GM20000 (cell line): Measurements from ENCODE around the gene C20orf144.

ENCODE experiments used
- DNase-seq: peaks from one replicate; pipeline ENCODE4 v3.0.0; 2012; ENCODE audit warnings: low spot score
- CTCF ChIP-seq: IDR thresholded peaks from 2 replicates; pipeline ENCODE4 v1.5.1; 2012; ENCODE audit warnings: mild to moderate bottlenecking, control low read depth; ENCODE audit errors: extremely low read depth, missing control alignments

Gene C20orf144

GRCh38 chr20:33656010-33656782, 5.9 kb upstream of the C20orf144 start:
- TF ChIP-seq CTCF, result no peak
- no peak for DNase-seq

GRCh38 chr20:33656783-33657703, 5.1 kb upstream of the C20orf144 start:
- no peak for TF ChIP-seq CTCF
- DNase-seq, result no peak

GRCh38 chr20:33657704-33658095, 4.4 kb upstream of the C20orf144 start:
- no peak for TF ChIP-seq CTCF
- DNase-seq, result no peak

- TF ChIP-seq CTCF, result no peak
Measured at GRCh38 chr20:33658510-33658909, 3.6 kb upstream of the C20orf144 start.

GRCh38 chr20:33658929-33659328, 3.2 kb upstream of the C20orf144 start:
- TF ChIP-seq CTCF, result no peak

More at GRCh38 chr20:33658510-33658909, 3.6 kb upstream of the C20orf144 start:
- no peak for DNase-seq

GRCh38 chr20:33659341-33660034, 2.6 kb upstream of the C20orf144 start:
- no peak for DNase-seq
- no peak for TF ChIP-seq CTCF

More at GRCh38 chr20:33658929-33659328, 3.2 kb upstream of the C20orf144 start:
- DNase-seq, result no peak
